ENCODE data around the gene RUNDC1. TPM values are rescaled to one million over a fixed set of nuclear protein-coding genes. Genes with fewer than 3 reads are reported as not detected.

The RUNDC1 gene
- total and polyA plus RNA-seq, 11 donors, result 5.5 to 15.9 (median 11.4) TPM

- ATAC-seq, result peak; percentile 83 to 90 (median 86)
- no peaks in the 10 kb centered on the region for H3K27me3 ChIP-seq
- H3K36me3 ChIP-seq, result peaks cover 0 to 11% (median 3%) of the 10 kb centered on the region in 9 donors
- TF ChIP-seq CTCF (IDR thresholded peaks at IDR 0.05), result no peak
- no peak for TF ChIP-seq POLR2A (IDR thresholded peaks at IDR 0.05)
- H3K9me3 ChIP-seq, result no peaks in the 10 kb centered on the region
- WGBS, 4 donors, result 24 to 29% (median 28%) methylated on average over 18 to 21 of the region's 21 CpGs
- H3K4me1 ChIP-seq, result peaks cover 0 to 36% (median 25%) of the 10 kb centered on the region in 12 donors
- H3K27ac ChIP-seq, result peak within 1 kb of the TSS; percentile 11 to 93 (median 89)
- H3K4me3 ChIP-seq, result peak within 1 kb of the TSS; percentile 63 to 100 (median 92)
- intact Hi-C loops (cut with DNase I), result loop anchor here in 2 of 10 donors (1.0 kb wide), 2 partner anchors 15 to 19 kb away; partner anchors contain the start of genes RPL27 (in 2 of the 2) and AARSD1 (in 1 of the 2)
- peak; percentile 69 to 88 (median 73) for DNase-seq
These were observed 673 bp upstream of the RUNDC1 start, which contains the start of gene PTGES3L for GRCh38 chr17:42979511-42980273. PTGES3L (minus strand) TSS chr17:42980080; CDS start chr17:42980053, 27 bp downstream.

- Histone ChIP-seq H3K27me3 (no peaks in the 10 kb centered on the region), H3K27ac (peak overlapping the region in 11 of 12 donors; percentile 83 to 93 (median 89)), H3K9me3 (no peaks in the 10 kb centered on the region), H3K4me1 (peaks cover 0 to 42% (median 25%) of the 10 kb centered on the region in 12 donors), H3K4me3 (peak overlapping the region; percentile 63 to 100 (median 92)), H3K36me3 (peaks cover 0 to 23% (median 5%) of the 10 kb centered on the region in 9 donors)
- peak in 3 of 4 donors; percentile 25 to 55 (median 54) for ATAC-seq
- TF ChIP-seq CTCF (IDR thresholded peaks at IDR 0.05) (no peak), POLR2A (IDR thresholded peaks at IDR 0.05) (no peak)
- peak; percentile 25 to 68 (median 58) for DNase-seq
- 0 to 1% (median 1%) methylated on average over 32 to 67 of the region's 67 CpGs for WGBS, 4 donors
- intact Hi-C loops (cut with DNase I), result loop anchor here in 2 of 10 donors (1.0 kb wide), 2 partner anchors 17 kb away; partner anchors contain the start of genes RPL27 (in 2 of the 2) and AARSD1 (in 1 of the 2)
These were observed 517 bp downstream of the RUNDC1 start for GRCh38 chr17:42980766-42981397.

GRCh38 chr17:42982266-42982665, 1.9 kb downstream of the RUNDC1 start:
- Histone ChIP-seq H3K36me3 (peaks cover under 1 to 37% (median 14%) of the 10 kb centered on the region in 9 donors), H3K4me1 (peaks cover 0 to 52% (median 25%) of the 10 kb centered on the region in 12 donors), H3K27ac (no peak overlapping the region), H3K9me3 (no peaks in the 10 kb centered on the region), H3K27me3 (no peaks in the 10 kb centered on the region), H3K4me3 (peak overlapping the region in 2 of 12 donors; percentile 85 to 99)
- DNase-seq (no peak), ATAC-seq (no peak)
- intact Hi-C loops (cut with DNase I), result no loop called here
- TF ChIP-seq CTCF (IDR thresholded peaks at IDR 0.05) (no peak), POLR2A (IDR thresholded peaks at IDR 0.05) (no peak)

- intact Hi-C loops (cut with DNase I), result no loop called here
- no peak for DNase-seq
- ATAC-seq, result peak in 1 of 4 donors; percentile 29
- Histone ChIP-seq H3K4me3 (peak overlapping the region in 1 of 12 donors; percentile 35), H3K4me1 (peaks cover 0 to 42% (median 13%) of the 10 kb centered on the region in 12 donors), H3K27me3 (no peaks in the 10 kb centered on the region), H3K9me3 (no peaks in the 10 kb centered on the region), H3K36me3 (peaks cover 4 to 67% (median 44%) of the 10 kb centered on the region in 9 donors), H3K27ac (peak overlapping the region in 2 of 12 donors; percentile 22 to 86)
- 0 to 71% (median 66%) methylated on average over 1 of the region's 1 CpG for WGBS, 4 donors
- TF ChIP-seq CTCF (IDR thresholded peaks at IDR 0.05) (no peak), POLR2A (IDR thresholded peaks at IDR 0.05) (no peak)
These were observed 4.9 kb downstream of the RUNDC1 start for GRCh38 chr17:42985225-42985624.

All from heart left ventricle (tissue), 16 donors.